Endothelial cell of umbilical vein (primary cell): Measurements from ENCODE around the gene NAT16.
A peak's percentile ranks its signal among the peaks of the same experiment; 100 is the strongest.

Source experiments
- EZH2 ChIP-seq: IDR thresholded peaks from 2 replicates; pipeline ENCODE4 v1.6.1; 2012; ENCODE audit warnings: borderline replicate concordance, low read depth, mild to moderate bottlenecking, moderate library complexity, low read length, inconsistent platforms; ENCODE audit not compliant: severe bottlenecking
- JUN ChIP-seq: IDR thresholded peaks from 2 replicates; pipeline ENCODE4 v1.6.1; 2011; ENCODE audit warnings: borderline replicate concordance, low read depth; ENCODE audit not compliant: insufficient read length, insufficient read depth
- MAX ChIP-seq: IDR thresholded peaks from 2 replicates; pipeline ENCODE4 v1.6.1; 2011; ENCODE audit not compliant: insufficient read depth, insufficient read length
- POLR2A ChIP-seq: IDR thresholded peaks from 2 replicates; pipeline ENCODE4 v1.6.1; 2012; ENCODE audit warnings: low read depth, mild to moderate bottlenecking, control low read depth, low read length
- POLR2AphosphoS5 ChIP-seq: IDR thresholded peaks from 2 replicates; pipeline ENCODE4 v1.6.1; 2012; ENCODE audit warnings: low read depth, mild to moderate bottlenecking, control low read depth, low read length, moderate library complexity; ENCODE audit not compliant: insufficient read depth
- TF ChIP-seq, protein P1 (sequence below), 2 donors: IDR thresholded peaks; 1 replicate in 1 of 2; 2 replicates in 1 of 2; pipeline ENCODE4 v1.5.1; 2011; ENCODE audit warnings: low read length in 2 of 2, mild to moderate bottlenecking in 2 of 2, moderate library complexity in 2 of 2, control low read depth in 1 of 2, inconsistent platforms in 1 of 2, low read depth in 1 of 2; ENCODE audit not compliant: insufficient read depth in 1 of 2; ENCODE audit errors: extremely low read depth in 1 of 2

GRCh38 chr7:101155303-101155702, 24.8 kb downstream of the NAT16 start:
- TF ChIP-seq POLR2A (no peak), MAX (no peak), POLR2AphosphoS5 (no peak), EZH2 (peak; percentile 6), JUN (no peak)
- TF ChIP-seq, protein P1, sequence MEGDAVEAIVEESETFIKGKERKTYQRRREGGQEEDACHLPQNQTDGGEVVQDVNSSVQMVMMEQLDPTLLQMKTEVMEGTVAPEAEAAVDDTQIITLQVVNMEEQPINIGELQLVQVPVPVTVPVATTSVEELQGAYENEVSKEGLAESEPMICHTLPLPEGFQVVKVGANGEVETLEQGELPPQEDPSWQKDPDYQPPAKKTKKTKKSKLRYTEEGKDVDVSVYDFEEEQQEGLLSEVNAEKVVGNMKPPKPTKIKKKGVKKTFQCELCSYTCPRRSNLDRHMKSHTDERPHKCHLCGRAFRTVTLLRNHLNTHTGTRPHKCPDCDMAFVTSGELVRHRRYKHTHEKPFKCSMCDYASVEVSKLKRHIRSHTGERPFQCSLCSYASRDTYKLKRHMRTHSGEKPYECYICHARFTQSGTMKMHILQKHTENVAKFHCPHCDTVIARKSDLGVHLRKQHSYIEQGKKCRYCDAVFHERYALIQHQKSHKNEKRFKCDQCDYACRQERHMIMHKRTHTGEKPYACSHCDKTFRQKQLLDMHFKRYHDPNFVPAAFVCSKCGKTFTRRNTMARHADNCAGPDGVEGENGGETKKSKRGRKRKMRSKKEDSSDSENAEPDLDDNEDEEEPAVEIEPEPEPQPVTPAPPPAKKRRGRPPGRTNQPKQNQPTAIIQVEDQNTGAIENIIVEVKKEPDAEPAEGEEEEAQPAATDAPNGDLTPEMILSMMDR (IDR thresholded peaks at IDR 0.05; ENCODE audit: extremely low read depth in 1 of 2, insufficient read depth in 1 of 2, low read depth in 1 of 2, low read length in 2 of 2) = no peak
